GM12891 (cell line): Measurements from ENCODE around the gene GAB1.

Source experiments
- POLR2A ChIP-seq: IDR thresholded peaks from 2 replicates; pipeline ENCODE4 v1.6.1; 2011; ENCODE audit warnings: low read depth, low read length, control low read depth
- POLR2AphosphoS5 ChIP-seq: IDR thresholded peaks from 2 replicates; pipeline ENCODE4 v1.6.1; 2011; ENCODE audit warnings: low read depth, low read length, control low read depth
- SPI1 ChIP-seq: IDR thresholded peaks from 2 replicates; pipeline ENCODE4 v1.6.1; 2011; ENCODE audit warnings: low read depth, low read length, control low read depth

GRCh38 chr4:143384381-143384994 is 47.8 kb downstream of the GAB1 start:
- TF ChIP-seq POLR2A (no peak), POLR2AphosphoS5 (no peak), SPI1 (no peak)
